Kidney capillary endothelial cell (primary cell): ENCODE results near the gene HSD17B10.
"Not testable (repeated sequence)": the region's sequence is repeated elsewhere in the genome, so short reads cannot be mapped to it uniquely, and the experiment has no call there.

Experiments
- DNase-seq: peaks from one replicate; pipeline ENCODE4 v3.0.0-alpha.2; 2018; ENCODE audit warnings: low spot score

Gene HSD17B10

DNA sequence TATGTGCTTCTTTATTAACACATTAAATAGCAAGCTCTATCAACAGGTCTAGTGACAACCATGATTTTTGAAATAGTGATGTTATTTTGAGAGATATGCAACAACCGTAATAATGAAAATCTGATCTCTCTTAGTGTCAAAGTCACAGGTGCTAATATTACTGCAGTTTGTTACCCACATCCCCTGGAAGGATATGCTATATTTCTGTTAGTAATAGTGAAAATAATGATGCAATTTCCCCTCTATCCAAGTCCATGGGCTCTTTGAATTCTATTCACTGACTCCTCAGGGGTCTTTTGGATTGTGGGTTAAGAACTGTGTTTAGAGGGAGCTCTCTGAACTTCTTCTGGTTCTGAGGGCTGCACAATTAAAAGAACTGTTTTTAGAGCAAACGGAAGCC is 3.0 kb upstream of the HSD17B10 start:
- no peak for DNase-seq

DNA sequence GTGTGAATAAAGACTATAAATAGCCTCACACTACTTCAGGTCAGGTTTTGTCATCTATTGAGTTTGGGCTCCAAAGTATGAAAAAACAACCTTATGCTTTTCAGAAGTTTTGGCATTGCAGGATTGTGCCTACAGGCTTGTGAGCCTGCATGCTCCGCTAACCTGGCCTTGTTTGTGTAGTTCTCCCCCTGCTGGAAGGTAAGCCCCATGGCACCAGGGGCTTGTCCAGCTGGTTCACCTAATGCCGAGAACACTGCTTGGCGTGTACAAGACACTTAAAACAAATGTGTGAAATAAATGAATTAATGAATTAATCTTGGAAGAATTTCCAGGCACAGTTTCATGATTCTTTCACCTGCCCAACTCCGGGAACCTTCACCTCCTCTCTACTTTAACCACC is 1.8 kb upstream of the HSD17B10 start:
- peak; percentile 67 for DNase-seq

DNA sequence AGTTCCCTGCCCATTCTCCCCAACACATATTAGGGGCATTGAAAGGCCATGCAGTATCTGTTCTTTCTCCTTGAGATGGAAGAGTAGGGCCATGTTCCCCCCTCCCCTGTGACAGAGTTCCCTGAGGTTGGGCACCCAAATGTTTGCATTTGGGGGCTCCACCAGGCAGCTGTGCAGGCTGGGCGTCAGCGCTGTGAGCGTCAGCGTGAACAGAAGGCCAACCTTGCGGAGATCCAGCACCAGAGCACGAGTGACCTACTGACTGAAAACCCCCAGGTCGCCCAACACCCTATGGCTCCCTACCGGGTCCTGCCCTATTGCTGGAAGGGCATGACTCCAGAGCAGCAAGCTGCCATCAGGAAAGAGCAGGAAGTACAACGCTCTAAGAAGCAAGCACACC is 3.9 kb downstream of the HSD17B10 start:
- DNase-seq, result no peak

DNA sequence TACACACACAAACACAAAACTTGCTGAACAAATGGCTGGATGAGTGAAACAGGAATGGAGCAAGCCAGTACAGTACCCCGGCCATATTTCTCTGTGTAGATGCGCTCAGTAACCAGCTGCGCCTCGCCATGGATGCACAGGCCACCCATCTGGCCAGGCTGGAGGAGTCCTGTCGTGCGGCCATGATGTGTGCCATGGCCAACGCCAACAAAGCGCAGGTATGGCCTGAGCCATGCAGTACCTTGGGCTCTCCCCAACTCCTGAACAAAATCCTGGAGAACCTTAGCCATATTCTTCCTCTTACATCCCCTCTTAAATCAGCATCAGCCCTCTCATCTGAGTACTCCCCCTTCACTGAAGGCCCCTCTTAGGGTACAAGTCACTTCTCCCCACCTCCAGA is 4.4 kb downstream of the HSD17B10 start:
- DNase-seq, result no peak

DNA sequence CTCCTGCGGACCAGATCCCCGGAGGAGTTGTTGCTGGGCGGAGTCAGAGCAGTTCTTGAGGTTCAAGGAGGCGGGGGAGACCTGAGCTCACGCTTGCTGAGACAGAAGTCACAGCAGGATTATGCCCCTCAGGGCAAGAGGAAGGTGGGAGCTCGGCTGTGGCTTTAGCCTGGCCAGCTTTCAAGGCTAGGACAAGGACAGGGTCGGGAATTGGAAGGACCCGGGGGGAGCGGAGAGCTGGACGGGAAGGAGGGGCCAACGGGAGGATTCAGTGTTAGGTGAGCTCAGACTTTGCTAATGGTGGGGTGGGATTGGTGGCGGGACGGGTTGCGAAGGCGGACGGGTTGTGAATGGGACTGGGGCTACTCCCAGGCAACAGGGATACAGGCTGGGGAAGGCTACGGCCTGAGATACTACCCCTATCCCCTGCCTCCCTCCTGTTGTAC is 11.3 kb downstream of the HSD17B10 start, which contains the start of gene RIBC1:
Gene RIBC1, plus strand, starts transcription at position 13 of the 446 bp plus-strand sequence. CDS start 3,404 bp downstream, outside the sequence.
- no peak for DNase-seq

DNA sequence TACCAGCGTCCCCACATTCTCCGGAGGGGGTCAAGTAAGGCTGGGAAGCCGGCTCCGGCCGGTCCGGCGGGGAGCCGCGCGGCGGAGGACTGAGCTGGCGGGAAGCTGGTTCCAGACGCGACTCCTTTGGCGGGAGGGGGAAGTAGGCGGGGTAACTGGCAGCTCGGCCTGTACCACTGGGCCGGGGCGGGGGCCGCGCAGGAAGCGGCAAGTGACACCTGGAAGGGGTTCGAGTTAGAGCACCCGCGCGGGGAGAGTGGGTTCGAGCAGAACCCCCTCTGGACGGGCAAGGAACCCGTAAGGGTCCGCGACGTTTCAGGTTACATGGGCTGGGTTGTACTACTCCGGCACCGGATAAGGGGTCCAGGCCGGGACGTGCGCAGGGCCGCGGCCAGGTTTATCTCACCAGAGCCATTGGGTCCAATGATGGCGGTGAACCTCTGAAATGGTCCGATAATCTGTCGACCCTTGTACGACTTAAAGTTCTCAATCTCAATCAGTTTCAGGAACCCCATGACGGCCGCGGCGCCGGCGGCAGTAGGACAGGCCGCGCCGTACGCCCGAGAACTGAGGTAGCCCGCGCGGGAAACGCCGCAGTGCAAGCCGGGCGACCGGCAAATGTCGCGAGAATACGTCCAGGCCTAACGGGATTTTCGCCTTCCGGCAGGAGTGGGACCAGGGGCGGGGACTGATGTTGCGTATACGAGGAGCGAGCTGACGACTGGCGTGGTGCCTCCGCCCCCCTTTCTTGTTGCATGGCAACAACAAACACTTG is 11.9 kb downstream of the HSD17B10 start, which contains the start of gene SMC1A:
Gene SMC1A, minus strand, starts transcription at position 569 of the 775 bp plus-strand sequence. Its CDS starts 54 bp downstream, at position 515.
- peak; percentile 93 for DNase-seq

DNA sequence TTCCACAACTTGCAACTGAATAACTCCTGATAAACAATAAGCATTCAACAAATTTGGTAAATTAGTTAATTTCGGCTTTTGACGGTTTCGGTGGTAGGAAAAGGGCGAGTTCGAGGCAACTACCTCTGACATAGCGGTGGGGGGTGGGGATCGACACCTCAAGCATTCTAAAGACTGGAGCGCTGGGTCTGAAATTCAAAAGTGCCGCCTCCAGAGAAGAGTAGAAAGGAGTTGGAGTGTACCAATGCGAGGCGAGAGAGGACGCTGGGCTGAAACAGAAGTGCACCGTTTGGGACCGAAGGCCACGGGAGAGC is 12.4 kb downstream of the HSD17B10 start:
- no peak for DNase-seq

DNA sequence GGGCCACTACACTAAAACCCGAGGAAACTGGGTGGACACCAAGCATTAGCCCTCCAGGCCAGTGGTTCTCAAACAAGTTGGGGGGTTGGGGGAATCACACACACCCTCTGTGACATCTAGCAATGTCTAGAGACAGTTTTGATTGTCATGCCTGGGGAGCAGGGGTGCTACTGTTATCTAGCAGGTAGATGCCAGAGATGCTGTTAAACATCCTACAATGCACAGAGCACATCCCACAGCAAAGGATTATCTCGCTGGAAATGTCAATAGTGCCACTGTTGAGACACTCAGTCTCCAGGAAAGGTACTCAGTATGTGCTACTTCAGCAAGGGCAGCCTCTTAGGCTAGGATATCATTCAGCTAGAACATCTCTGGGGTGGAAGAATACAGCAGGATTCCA is 13.0 kb downstream of the HSD17B10 start:
- no peak for DNase-seq

DNA sequence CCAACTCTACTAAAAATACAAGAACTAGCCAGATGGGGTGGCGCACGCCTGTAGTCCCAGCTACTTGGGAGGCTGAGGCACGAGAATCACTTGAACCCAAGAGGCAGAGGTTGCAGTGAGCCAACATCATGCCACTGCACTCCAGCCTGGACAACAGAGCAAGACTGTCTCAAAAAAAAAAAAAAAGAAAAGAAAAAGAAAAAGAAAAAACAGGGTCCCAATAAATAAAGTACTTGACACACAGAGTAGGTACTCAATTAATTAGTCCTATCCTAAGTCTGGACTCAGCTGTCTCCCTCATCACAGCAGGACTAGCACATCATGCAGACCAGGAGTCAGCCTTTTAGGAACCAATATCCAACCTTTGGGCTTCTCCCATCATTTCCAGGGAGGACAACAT is 13.8 kb downstream of the HSD17B10 start:
- DNase-seq, result not testable (repeated sequence)

DNA sequence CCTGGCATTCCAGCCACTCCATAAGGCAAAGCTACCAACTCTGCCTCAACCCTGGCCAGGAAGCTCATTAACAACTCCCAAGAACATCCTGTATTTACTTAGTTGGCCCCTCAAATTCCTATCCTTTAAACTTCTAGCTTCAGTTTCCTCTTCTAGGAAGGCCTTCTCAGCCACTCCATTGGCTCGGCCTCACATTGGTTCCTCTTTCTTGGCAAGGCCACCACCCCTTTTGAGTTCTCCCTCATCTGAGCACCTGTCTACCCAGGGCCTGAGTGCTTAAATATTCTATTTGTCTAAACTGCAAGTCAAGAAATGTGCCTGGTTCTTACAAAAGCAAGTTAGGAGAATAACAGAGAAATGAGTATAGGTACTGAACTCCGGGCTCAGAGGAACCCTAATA is 21.7 kb downstream of the HSD17B10 start:
- no peak for DNase-seq

DNA sequence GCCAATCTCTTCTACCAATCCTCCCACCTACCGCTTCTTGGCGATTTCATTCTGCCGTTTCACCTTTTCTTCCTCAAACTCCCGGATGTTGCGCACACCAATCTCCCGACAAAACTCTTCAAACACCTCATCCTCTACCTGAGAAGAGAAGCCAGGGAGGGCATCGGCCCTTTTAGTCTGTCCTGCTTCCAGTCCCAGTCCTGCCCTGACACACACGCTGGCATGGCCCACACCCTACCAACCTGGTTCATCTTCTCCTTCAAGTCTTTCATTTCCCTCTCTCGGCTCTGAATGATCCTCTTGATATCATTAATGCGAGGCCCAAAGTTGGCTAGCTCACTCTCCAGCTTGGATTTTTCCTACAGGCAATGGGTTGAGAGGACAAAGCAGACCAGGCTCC is 30.6 kb downstream of the HSD17B10 start:
- no peak for DNase-seq

DNA sequence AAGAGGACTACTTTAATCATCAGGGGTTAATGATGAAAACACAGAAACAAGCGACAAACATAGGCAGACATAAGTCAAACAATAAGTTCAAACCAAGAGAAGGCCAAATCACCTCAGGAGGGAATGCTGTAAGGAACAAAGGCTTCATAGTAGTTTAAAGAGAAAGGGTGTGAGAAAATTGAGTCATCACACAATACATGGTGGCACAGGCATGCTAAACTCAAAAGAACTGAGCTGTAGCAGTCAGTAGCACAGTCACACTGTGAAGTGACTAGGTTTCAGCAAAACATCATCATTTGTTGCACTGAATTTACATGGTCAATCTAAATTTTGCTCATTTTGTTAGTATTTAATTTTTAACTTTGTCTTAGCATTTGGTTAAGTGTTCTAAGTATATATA is 36.0 kb downstream of the HSD17B10 start:
- DNase-seq, result peak; percentile 12

DNA sequence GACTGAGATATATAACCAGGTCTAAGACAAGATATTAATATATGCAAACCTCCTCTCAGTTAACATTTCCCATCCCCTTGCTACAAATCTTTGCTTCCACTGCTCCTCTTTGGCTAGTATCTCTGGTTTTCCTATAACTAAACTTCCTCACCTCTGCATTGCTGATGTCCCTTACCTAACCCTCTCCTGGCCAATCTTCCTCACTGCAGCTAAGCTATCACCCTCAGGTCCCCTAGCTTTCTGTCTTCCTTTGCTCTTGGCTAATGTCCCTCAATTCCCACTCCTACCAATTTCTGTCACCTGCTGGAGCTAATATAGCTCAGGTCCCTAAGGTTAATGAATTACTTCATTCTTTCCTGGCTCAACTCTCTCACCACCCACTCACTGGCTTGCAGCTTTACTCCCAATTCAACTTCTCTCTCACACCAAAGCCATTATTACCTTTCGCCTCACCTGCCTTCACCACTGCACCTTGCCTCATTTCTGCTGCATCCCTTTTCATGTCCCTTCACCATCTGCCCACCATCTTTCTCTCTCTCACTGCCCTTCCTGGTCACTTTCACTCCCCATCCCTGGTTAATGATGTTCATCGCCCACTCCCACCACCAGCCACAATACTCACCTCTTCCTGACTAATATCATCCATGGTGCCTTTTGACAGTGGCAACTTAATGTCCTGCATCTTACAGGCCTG is 38.4 kb downstream of the HSD17B10 start:
- no peak for DNase-seq

DNA sequence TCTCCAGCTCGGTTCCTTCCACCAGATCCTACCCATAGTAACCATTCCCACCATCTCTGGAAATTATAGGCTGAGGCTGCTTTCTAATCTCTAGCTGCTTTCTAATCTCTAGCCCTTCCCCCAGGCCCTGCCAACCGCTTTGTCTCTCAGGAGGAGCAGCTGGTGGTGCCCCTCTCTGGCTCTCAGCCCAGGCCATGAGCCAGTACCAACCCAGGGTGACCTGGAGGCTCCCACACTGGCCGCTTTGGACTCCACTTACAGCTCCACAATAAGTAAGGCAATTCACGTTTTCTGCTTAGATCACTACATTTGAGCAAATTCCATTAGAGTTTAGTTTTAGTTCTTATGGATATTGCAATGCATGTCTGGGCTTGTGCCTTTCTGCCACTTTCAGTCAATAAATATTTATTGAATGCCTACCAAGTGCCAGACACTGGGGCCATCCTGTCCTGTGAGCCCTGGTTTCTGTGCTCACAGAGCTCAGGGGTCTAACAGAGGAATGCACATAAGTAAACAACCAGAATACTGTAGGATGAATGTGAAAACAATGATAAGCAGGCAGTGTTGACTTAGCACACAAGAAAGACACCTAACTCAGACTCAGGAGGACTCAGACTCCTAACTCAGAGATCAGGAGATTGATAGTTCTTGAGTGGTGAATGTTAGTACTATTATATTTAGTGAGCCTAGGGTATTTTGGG is 50.6 kb downstream of the HSD17B10 start:
- no peak for DNase-seq
